Smooth muscle cell of the brain vasculature (primary cell): Measurements from ENCODE around the gene PRPF8.
"Not testable (repeated sequence)": the region's sequence is repeated elsewhere in the genome, so short reads cannot be mapped to it uniquely, and the experiment has no call there.

Experiments
- DNase-seq: peaks from one replicate; pipeline ENCODE4 v3.0.0-alpha.2; 2012; ENCODE audit warnings: low read depth, low spot score

The PRPF8 gene

DNA sequence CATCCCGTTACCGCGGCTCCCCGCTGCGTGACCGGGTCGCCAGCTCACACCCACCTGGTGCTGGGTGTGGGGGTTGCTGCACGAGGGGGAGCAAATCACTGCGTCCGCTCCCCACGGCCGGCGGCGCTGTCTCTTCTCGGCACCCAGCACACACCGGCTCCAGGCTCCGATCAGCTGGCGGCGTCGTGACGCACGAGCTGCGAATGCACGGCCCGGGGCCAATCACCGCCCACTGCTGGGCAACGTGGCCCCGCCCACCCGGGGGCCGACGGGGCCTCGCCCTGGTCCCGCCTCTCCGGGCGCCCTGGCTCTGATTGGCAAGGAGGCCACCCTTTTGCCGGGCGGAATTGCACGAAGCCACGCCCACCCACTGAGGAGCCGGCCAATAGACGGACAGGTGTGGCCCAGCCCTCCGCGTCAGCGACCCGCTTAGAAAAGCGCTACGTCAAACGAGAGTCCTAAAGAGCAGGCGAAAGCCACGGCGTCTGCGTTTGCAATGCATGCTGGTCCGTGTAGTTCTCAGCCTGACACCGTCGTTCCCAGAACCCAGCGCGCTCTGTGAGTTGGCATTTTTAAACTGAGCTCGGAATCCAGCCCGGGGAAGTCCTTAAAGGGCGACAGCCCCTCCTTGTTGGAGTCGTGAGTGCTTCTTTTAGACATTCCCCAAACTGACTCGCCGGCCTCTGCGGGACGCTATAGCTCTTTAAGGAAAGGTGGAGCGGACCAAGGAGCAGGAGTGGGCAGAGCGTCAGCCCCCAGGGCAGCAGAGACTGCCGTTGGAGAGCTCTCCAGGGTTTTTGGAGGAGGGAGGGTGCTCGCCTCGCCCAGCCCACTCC lies 31.6 kb upstream of the PRPF8 start:
- peak; percentile 100 for DNase-seq

DNA sequence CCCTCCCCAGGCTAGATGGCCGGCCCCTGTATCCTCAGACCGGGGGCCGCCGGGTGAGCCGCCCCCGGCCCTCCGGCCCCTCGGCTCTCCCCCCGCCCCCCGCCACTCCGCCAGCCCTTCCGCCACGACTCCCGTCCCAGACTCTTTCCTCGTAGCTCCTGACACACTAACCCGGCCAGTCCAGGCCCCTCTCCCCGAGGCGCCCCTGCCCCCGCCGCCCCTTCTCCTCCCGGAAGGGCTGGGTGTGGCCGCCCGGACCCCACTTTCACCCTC lies 31.1 kb upstream of the PRPF8 start:
- no peak for DNase-seq

DNA sequence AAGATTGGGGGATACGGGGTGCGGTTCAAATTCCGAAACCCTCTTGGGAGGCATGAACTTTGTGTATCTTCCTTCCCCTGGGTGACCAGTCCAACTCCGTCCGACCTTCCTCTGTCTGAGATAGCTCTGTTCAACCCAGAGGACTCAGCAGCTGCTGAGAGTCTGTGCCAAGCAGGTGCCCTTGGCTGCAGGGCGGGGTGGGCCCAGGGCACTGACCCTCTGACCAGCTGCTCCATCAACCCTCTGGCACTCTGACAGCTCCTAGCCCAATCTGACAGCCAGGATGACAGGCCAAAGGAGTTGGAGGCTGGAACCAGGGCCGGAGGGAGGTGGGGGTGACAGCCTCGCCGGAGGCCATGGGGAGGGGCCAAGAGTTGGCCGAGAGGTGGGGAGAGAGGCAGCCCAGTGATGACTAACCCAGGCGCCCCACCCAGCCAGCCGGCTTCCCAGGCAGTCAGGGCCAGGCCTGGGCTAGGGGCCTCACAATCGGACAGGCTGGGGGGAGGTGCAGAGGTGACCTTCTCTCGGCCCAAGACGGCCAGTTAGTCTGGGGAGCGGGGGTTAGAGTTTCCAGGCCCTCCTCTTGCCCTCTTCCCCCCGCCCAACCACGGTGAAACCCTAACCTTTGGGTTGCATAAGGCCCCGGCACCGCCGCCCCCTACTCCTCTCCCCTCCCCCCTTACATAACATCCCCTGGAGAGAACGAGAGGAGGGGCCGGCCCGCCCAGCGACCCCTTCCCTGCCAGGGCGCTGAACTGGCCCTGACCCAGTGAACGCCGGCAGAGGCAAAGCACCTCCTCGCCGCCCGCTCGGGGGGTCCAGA lies 30.5 kb upstream of the PRPF8 start:
- DNase-seq = no peak

DNA sequence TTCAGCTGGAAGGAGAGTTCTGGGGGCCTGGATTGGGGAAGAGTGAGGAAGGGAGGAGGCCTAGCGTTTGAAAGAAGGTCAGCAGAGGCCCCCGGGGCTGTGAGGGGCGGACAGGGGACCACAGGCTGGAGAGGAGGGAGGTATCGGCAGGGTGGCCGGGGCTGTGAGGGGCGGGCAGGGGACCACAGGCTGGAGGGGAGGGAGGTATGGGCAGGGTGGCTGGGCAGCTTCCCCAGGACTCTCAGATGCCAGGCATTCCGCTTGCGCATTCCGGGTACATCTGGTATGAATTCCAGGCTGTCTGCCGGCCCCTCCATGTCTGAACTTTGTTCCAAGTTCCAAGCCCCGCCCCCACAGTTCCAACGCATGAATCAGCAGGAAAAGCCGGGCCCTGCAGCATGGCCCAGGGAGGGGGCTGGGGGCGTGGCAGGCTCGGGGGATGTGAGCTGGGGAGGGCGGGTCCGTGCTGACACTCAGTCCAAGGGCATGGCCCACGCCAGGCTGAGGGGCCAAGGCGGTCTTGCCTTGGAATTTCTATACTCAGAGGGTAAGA lies 29.8 kb upstream of the PRPF8 start:
- peak; percentile 95 for DNase-seq

DNA sequence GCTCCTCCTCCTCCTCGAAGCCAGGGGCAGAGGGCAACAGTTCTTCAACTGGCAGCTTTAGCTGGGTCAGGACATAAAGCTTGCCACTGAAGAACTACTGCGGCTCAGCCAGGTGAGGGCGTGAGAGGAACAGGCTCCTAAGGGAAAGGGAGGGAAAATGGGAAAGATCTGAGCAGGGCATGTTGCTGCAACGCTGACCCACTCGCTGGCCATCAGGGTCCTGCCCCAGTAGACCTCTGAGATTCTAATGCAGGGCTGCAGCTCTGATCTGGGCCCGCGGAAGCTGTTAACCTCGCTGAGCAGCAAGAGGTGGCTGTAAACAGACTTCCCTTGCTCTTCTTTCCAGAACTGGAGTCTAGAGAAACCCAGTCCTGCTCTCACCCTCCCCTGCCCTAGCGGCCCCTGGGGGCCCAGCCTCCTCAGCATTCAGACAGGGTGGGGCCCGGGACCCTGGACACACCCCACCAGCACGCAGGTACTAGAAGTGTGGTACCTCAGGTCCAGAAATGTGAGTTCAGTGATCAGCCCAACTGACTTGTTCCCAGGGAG lies 29.3 kb upstream of the PRPF8 start:
- no peak for DNase-seq

DNA sequence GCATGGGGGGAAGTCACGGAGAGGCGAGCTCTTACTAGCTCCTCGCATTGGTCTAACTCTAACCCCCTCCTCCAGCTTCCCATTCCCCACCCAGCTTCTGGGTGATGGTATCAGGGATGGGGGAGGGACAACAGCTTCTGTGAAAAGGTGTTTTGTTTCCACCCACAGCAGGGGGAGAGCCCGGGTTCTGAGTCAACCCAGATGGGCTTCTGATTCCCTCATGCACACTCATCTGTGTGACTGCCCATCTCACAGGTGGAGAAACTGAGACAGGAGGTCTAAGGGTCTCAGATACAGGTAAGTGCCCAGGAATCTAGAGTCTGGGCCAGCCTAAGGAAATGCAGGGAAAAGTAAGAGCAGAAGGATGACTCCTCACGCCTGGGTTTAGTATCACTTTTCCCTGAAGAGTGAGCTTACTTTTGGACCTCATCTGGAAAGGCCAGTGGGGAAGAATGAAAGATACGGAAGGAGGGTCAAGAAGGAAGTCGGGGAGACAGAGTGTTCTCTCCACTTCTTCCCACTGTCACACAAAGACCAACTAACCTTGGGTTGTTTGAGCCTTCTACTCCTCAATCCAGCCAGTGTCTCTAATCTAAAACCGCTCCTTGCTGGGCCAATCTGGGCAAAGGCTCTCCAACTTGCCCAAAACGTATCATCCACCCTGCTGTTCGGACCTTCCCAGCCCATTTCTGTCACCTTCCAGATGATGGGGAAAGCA lies 28.7 kb upstream of the PRPF8 start:
- DNase-seq = no peak

DNA sequence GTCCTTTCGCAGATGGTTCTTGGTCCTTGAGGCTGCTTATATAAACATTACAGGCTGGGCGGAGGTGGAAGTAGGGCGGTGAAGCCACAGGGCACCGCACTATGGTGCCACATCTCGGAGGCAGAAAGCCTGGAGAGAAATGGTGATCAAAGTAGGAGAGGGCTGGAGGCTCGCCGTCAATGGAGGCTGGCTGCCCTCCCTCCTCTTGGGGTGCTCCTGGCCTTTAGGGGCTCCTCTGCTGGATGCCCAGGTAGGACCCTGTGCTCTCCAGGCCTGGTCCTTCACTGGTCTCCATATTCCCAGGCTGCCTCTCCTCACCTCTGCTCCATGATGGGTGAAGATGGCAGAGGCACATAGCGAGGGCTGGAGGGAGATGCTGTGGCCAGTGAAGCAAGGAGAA lies 27.6 kb upstream of the PRPF8 start:
- DNase-seq = no peak

DNA sequence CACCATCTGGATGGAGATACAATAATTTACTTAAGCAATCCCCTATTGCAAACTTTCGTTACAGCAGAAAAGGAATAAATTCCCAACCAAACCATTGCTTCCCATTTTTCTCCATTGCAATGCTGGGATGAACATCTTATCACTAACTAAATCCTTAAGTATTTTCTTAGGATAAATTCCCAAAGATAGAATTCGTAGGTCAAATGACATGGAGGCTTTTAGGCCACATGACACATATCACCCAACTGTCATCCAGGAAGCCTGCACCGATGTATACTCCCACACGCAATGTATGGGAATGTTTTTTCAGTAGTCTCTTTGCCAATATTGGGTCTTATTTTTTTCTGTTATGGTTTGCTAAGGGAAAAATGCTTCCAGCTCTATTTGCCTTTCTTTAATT lies 27.1 kb upstream of the PRPF8 start:
- DNase-seq = no peak

DNA sequence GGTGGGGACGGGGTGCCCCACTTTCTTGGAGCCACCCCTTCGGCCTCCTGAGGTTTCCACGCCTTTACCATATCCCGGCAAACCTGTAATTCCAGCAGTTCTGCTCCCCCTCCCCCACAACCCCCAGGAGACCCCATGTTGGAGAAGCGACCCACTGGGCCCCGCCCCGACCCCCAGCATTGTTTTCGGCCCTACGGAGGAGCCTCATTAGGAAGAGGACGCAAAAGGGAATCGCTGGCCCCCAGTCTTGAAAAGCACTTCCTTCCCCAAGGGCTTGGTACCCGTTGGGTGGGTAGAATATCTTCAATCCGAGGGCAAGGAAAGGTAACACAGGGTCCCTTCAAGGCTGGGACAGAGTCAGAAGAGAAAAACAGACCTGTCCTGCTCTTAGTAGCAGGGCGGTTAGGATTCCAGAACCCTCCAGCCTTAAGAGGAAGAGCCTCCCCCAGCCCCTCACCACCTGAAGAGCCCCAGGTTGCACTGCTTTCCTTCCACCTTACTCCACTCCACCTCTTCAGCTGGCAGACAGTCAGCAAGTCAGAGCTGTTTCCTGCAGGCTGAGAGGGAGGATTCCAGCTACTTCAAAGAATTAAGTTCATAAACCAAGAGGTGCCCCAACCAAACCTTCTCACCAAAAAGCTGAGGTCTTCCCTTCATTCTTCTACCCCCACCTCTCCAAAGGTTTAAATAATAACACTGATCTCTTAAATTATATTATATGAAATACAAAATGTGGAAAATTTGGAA lies 26.3 kb upstream of the PRPF8 start:
- no peak for DNase-seq

DNA sequence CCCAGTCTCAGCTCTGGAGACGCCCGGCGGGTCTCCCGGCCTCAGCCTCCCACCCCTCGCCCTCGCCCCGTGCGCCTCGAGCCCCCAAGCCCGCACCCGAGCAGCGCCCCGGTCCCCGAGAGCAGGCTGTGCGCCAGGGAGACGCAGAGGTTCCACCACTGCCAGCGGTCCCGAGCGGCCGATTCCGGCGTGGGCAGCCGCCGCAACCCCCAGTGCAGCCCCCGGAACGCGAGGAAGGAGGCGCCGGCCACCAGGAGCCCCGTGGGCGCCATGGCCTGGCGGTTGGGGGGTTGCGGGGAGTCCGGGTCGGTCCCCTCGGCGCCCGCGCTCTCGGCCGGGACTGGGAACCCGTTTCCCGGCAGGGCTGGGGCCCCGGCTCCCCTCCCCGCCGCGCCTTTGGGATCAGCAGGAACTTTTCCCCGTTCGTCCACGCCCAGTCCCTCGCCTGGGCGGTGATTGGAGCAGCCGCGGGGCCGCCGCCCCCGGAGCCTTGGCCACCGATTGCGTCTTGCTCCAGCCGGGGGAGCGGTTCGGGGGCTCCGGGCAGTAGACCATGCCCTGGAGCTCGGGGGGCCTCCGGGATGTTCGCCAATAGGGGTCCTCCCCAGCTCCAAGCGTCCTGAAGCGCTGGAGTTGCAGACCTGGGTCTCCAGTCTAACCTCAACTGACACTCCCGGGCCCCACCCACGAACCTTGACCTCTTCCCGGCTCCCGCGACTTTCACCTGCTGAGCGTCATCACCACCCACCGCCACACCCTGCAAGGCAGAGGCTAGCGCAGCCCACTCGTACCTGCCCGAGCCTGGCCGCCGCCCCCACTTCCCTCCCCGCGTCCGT lies 25.5 kb upstream of the PRPF8 start, which contains the start of gene TLCD2:
TLCD2 (minus strand) TSS at position 407 of the 836 bp plus-strand sequence; CDS start at position 272, 135 bp downstream.
- DNase-seq = no peak

DNA sequence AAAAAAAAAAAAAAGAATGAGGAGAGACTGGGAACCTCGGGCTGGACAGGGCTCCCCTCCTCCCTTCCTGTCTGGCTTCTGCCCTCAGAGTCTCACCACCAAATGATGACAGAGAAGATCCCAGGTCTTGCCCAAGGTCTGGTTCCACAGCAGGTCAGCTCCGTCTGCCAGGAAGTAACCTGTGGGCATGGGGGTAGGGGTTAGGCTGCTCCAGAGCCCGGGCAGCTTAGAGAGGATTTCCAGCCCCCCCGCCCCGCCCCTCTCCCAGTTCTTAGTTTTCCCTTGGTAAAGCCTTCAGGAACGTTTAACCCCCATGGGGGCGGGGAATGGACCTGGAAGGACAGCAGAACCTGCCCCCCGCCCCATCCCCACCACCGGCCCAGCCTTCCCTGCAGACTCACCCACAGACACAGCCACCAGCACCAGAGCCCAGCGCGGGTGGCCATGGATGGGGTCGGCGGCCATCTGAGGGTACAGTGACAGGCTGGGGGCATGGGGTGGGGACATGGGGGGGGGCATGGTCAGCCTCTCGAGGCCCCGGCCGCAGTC lies 24.8 kb upstream of the PRPF8 start:
- no peak for DNase-seq

DNA sequence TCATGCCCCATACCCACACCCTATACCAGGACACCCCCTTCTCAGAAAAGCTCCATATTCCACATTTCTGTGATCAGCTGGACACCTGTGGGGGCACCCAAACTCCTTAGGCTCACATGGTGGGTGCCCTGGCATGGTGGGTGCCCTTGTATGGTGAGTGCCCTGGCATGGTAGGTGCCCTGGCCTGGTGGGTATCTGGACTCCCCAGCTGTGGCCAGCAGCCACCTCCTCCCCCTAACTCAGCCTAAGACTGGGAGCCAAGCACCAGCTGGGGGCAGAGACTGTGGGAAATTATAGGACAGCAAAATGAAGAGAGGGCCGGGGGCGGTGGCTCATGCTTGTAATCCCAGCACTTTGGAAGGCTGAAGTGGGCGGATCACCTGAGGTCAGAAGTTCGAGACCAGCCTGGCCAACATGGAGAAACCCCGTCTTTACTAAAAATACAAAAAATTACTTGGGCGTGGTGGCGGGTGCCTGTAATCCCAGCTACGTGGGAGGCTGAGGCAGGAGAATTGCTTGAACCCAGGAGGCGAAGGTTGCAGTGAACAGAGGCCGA lies 24.2 kb upstream of the PRPF8 start:
- DNase-seq = not testable (repeated sequence)

DNA sequence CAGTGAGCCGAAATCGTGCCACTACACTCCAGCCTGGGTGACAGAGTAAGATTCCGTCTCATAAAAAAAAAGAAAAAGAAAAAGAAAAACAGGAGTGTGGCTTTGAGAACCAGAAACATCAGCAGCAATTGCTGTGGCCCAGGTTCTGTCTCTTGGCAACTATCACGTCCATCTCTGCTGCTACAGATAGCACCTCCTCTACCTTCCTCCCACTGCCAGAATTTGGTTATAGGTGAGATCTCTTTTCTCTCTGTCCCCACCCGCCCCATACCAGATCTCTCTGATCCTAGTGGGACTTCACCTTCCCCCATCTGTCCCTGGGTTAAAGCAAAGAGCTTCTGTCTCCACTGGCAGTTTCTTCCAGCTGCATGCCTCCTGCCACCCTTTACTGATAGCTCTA lies 22.4 kb upstream of the PRPF8 start:
- no peak for DNase-seq

DNA sequence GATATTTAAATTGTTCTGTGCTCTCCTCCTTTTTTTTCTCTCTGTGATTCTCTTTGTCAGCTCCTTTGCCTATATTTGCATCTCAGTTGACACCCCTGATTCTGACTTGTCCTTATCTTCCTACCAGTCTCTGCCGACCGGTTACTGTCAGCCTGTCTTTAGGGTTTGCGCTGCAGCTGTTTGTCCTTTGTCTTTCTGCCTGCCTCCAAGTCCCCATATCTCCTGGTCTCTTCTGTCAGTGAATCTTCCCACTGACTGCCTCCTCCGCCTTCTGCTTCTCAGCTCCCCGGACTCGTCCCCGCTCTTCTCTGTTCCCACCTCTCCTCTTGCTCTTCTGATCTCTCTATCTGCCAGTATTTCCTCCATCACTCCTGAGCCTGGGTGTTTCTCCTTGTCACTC lies 20.3 kb upstream of the PRPF8 start:
- no peak for DNase-seq

DNA sequence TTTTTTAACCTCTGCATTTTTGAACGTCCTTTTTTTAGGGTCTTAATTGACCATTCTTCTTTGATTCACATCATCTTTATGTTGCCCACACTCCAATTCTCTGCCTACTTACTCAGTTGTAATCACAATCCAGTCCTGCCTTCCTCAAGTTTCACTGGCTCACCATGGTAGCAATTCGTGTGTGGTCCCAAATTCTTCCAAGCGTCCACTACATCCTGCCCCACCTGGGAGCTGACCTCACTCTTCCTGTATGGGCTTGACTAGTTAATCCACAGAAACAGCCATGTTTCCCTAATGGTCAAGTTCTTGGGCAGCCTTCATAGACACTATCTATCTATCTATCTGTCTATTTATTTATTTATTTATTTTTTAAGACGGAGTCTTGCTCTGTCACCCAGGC lies 18.4 kb upstream of the PRPF8 start:
- DNase-seq = no peak

DNA sequence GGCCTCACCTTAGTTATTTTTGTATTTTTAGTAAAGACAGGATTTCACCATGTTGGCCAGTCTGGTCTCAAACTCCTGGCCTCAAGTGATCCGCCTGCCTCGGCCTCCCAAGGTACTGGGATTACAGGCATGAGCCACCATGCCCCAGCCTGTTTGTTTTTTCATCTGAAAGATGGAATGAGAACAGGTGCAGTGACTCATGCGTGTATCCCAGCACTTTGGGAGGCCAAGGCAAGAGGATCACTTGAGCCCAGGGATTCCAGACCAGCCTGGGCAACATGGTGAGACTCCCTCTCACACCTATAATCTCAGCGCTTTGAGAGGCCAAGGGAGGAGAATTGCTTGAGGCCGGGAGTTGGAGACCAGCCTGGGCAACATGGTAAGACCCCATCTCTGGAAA lies 15.2 kb upstream of the PRPF8 start:
- not testable (repeated sequence) for DNase-seq

DNA sequence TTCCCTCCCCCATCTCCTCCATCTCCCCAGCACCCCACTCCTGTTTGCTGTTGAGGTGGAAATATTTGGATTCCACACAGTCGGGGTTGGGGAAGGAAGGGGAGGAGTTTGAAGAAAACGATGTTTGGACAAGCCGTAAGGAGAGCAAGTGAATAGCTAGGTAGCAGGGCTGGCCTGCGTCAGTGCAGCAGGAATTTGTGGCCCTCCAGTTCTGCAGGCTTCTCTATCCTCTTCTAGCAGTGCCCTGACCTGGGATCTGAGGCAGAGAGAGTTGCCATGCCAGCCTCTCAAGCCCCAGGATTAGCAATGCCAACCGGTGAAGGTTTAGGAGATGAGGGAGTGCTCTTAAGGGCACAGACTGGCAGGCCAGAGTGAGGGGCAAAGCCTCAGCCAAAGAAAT lies 13.0 kb upstream of the PRPF8 start:
- DNase-seq = no peak

DNA sequence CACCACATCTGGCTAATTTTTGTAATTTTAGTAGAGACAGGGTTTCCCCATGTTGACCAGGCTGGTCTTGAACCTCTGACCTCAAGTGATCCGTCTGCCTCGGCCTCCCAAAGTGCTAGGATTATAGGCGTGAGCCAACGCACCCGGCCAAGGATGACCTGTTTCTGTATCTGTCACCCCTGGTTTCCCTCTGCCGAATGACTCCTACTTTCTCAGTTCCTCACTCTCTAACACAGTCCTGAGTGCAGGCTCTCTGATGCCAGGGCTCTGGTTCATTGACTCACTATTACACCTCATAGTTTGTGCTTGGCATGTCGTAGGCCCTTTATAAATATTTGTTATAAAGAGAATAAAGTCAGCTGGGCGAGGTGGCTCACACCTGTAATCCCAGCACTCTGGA lies 10.7 kb upstream of the PRPF8 start:
- DNase-seq = no peak

DNA sequence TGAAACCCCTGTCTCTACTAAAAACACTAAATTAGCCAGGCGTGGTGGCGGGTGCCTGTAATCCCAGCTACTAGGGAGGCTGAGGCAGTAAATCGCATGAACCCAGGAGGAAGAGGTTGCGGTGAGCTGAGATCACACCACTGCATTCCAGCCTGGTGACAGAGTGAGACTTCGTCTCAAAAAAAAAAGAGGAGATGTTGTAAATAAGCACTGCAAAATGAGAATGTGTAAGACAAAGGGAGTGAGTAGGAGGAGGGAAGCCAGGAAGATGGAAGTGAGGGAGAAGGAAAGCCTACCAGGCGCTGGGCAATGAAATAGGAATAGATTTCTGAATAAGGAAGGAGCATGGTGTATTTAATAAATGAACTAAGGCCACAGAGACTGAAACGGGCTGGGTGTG lies 8.7 kb upstream of the PRPF8 start:
- no peak for DNase-seq
